K562 (cell line): ENCODE measurements around the gene CPVL. TPM values are rescaled to one million over a fixed set of nuclear protein-coding genes. Genes with fewer than 3 reads are reported as not detected.

Experiments
- ATAC-seq: fragments of 200-7000 bp; cut with Tn5 transposase; 3 replicates; pipeline ENCODE4 v1.9.1; 2020; ENCODE audit warnings: moderate library complexity
- BruUV-seq: library from RNA; stranded (reverse); fragments of 400-500 nt; replicated peaks from 2 replicates; lab custom pipeline; 2021; lab: Mats Ljungman, UMichigan
- CTCF ChIA-PET: fragments of 300-600 bp; formaldehyde crosslinking; extraction: SDS; loops from one replicate; lab custom pipeline; 2021; ENCODE audit warnings: low intra/inter-chr PET ratio; lab: Yijun Ruan, JAX
- POLR2A ChIA-PET: fragments of 300-600, 350-650 bp; sonication (Branson Sonifier 250); formaldehyde crosslinking; extraction: SDS; loops from one replicate; lab custom pipeline; 2021; ENCODE audit warnings: antibody characterized with exemption, inconsistent platforms; lab: Yijun Ruan, JAX
- DNase-seq, 4 experiments: peaks; one replicate each; pipeline versions ENCODE4 v3.0.0 to v3.0.0-alpha.2; 2011 to 2018; ENCODE audit warnings: low spot score in 3 of 4, mixed read lengths in 3 of 4; ENCODE audit errors: extremely low read depth in 1 of 4
- FAIRE-seq: peaks from 2 replicates; lab custom pipeline; 2011; peaks lifted over from hg19 to GRCh38; lab: Jason Lieb, UNC
- H2AFZ ChIP-seq: 2 replicates; pipeline ENCODE4 v1.6.0; 2011; ENCODE audit warnings: low read depth, low read length, control low read depth, inconsistent platforms
- H3K27ac ChIP-seq: fragments of 200-600 bp; 3 replicates; pipeline ENCODE4 v1.8.0; 2011; ENCODE audit warnings: low read depth, mild to moderate bottlenecking, control low read depth, inconsistent platforms, low read length, moderate library complexity, mixed read lengths; ENCODE audit errors: extremely low read depth
- H3K27me3 ChIP-seq, 2 experiments: fragments of 300-600 bp in 1 of 2; 2 replicates in 1 of 2; 3 replicates in 1 of 2; pipeline versions ENCODE4 v1.6.0 to v1.8.0; 2011; ENCODE audit warnings: inconsistent platforms in 2 of 2, low read length in 2 of 2, mild to moderate bottlenecking in 1 of 2, mixed read lengths in 1 of 2, moderate library complexity in 1 of 2; ENCODE audit not compliant: control insufficient read depth in 2 of 2, insufficient read depth in 2 of 2
- H3K36me3 ChIP-seq: fragments of 300-600 bp; 3 replicates; pipeline ENCODE4 v1.8.0; 2011; ENCODE audit warnings: mild to moderate bottlenecking, low read length, inconsistent platforms; ENCODE audit not compliant: control insufficient read depth, insufficient read depth
- H3K4me1 ChIP-seq, 2 experiments: fragments of 200-600 bp in 1 of 2; replicated peaks in 1 of 2; 2 replicates in 1 of 2; 3 replicates in 1 of 2; pipeline versions ENCODE4 v1.5.1 to v1.8.0; 2011; ENCODE audit warnings: inconsistent platforms in 2 of 2, low read length in 2 of 2, mild to moderate bottlenecking in 1 of 2, mixed read lengths in 1 of 2, moderate library complexity in 1 of 2; ENCODE audit not compliant: control insufficient read depth in 2 of 2, insufficient read depth in 2 of 2
- H3K4me2 ChIP-seq: 2 replicates; pipeline ENCODE4 v1.6.1; 2011; ENCODE audit warnings: low read length, control low read depth, inconsistent platforms, mixed read lengths; ENCODE audit not compliant: insufficient read depth
- H3K4me3 ChIP-seq: fragments of 200-600 bp; sonication (generic), shearing (Covaris generic); 2 replicates; pipeline ENCODE4 v1.5.1; 2016; ENCODE audit warnings: control low read depth, inconsistent platforms
- H3K79me2 ChIP-seq: fragments of 200-600 bp; 3 replicates; pipeline ENCODE4 v1.8.0; 2011; ENCODE audit warnings: low read length, inconsistent platforms; ENCODE audit not compliant: control insufficient read depth, insufficient read depth
- H3K9ac ChIP-seq, 2 experiments: 2 replicates each; pipeline versions ENCODE4 v1.6.0 to v1.6.1; 2011; ENCODE audit warnings: low read depth in 2 of 2, low read length in 2 of 2, control low read depth in 1 of 2, inconsistent platforms in 1 of 2, mild to moderate bottlenecking in 1 of 2, mixed read lengths in 1 of 2; ENCODE audit not compliant: insufficient read depth in 1 of 2
- H3K9me1 ChIP-seq: one replicate; pipeline ENCODE4 v1.6.0; 2011; ENCODE audit warnings: inconsistent platforms, mild to moderate bottlenecking, low read length, moderate library complexity; ENCODE audit not compliant: control insufficient read depth, insufficient read depth
- H3K9me3 ChIP-seq: replicated peaks from 2 replicates; pipeline ENCODE4 v1.5.1; 2011; ENCODE audit warnings: low read depth, low read length, inconsistent platforms; ENCODE audit not compliant: control insufficient read depth, insufficient read depth
- H4K20me1 ChIP-seq: replicated peaks from 2 replicates; pipeline ENCODE4 v1.6.1; 2011; ENCODE audit warnings: low read length, inconsistent platforms, mixed read lengths; ENCODE audit not compliant: control insufficient read depth, insufficient read depth
- CBX8 ChIP-seq: fragments of 200-600 bp; sonication (generic); IDR thresholded peaks from 2 replicates; pipeline ENCODE4 v1.6.1; 2012; ENCODE audit warnings: borderline replicate concordance, mixed run types, low read depth, mild to moderate bottlenecking, moderate library complexity, mixed read lengths, low read length, control low read depth, inconsistent platforms; ENCODE audit not compliant: poor library complexity, severe bottlenecking; ENCODE audit errors: extremely low read depth
- MAFF ChIP-seq: IDR thresholded peaks from 2 replicates; pipeline ENCODE4 v1.6.1; 2012; ENCODE audit warnings: low read length, improper control_type of control experiment
- MAFK ChIP-seq: IDR thresholded peaks from 2 replicates; pipeline ENCODE4 v1.6.1; 2011; ENCODE audit warnings: low read length, improper control_type of control experiment
- MTA1 ChIP-seq: fragments of 450-650 bp; IDR thresholded peaks from 2 replicates; pipeline ENCODE4 v1.6.1; 2017; ENCODE audit warnings: borderline replicate concordance
- NFE2 ChIP-seq: IDR thresholded peaks from 2 replicates; pipeline ENCODE4 v1.6.1; 2014; ENCODE audit warnings: antibody characterized with exemption, low read depth
- NFE2L1 ChIP-seq: fragments of 450-650 bp; IDR thresholded peaks from 2 replicates; pipeline ENCODE4 v1.6.1; 2016; ENCODE audit warnings: missing genetic modification characterization, low read depth, mild to moderate bottlenecking, missing compliant biosample characterization, moderate library complexity, borderline replicate concordance
- RBM22 ChIP-seq: fragments of 200-400 bp; formaldehyde crosslinking; IDR thresholded peaks from 2 replicates; pipeline ENCODE4 v1.6.1; 2018; ENCODE audit warnings: low read length, low read depth; ENCODE audit not compliant: poor library complexity, severe bottlenecking
- SMARCA5 ChIP-seq: fragments of 450-650 bp; IDR thresholded peaks from 2 replicates; pipeline ENCODE4 v1.6.1; 2016
- SP1 ChIP-seq: sonication (generic); formaldehyde crosslinking; IDR thresholded peaks from 2 replicates; pipeline ENCODE4 v1.8.1; 2022; ENCODE audit warnings: mild to moderate bottlenecking, missing genetic modification reagents
- YBX1 ChIP-seq: fragments of 450-650 bp; IDR thresholded peaks from 2 replicates; pipeline ENCODE4 v1.7.1; 2016; ENCODE audit warnings: mild to moderate bottlenecking
- ZFP30 ChIP-seq: fragments of 250-450 bp; sonication (Bioruptor Pico); IDR thresholded peaks from 2 replicates; pipeline ENCODE4 v1.8.0; 2022; ENCODE audit warnings: moderate library complexity, mild to moderate bottlenecking, inconsistent platforms, borderline replicate concordance
- ZNF165 ChIP-seq: fragments of 250-450 bp; sonication (Bioruptor Pico); IDR thresholded peaks from 2 replicates; pipeline ENCODE4 v1.4.0; 2020; ENCODE audit warnings: borderline replicate concordance
- ZSCAN32 ChIP-seq: fragments of 450-650 bp; formaldehyde crosslinking; IDR thresholded peaks from 2 replicates; pipeline ENCODE4 v1.4.0; 2020; ENCODE audit warnings: mild to moderate bottlenecking, moderate library complexity
- in situ Hi-C: fragments of 300-500 bp; cut with MboI; formaldehyde crosslinking; loops from 4 replicates; pipeline ENCODE4 v1.15.0; 2018; ENCODE audit warnings: inconsistent platforms, mixed read lengths
- intact Hi-C: fragments of 100-400 bp; cut with micrococcal nuclease; formaldehyde crosslinking; loops from 2 replicates; pipeline ENCODE4 v1.14.2; 2022
- polyA plus RNA-seq, 8 experiments: library from polyadenylated mRNA; depleted of rRNA in 4 of 8; stranded (reverse) in 5 of 8; unstranded in 3 of 8; fragments of >200 nt; fragmentation: Nextera tagmentation in 2 of 8; fragmentation: Illumina TruSeq in 1 of 8; extraction: Ambion mirVana in 2 of 8; extraction: Trizol in 1 of 8; gene quantifications; 2 replicates each; pipeline versions ENCODE4 v1.2.1 to v1.2.3, GENCODE V29; 2011 to 2014; ENCODE audit warnings: inconsistent platforms in 1 of 8, missing spikeins in 1 of 8
- total RNA-seq, 7 experiments: library from RNA; depleted of rRNA in 6 of 7; stranded (reverse); fragments of >200 nt in 6 of 7; fragmentation: Illumina TruSeq in 2 of 7; extraction: Trizol in 2 of 7; gene quantifications; 2 replicates each; pipeline versions ENCODE4 v1.2.1 to v1.2.3, GENCODE V29; 2011 to 2021; ENCODE audit warnings: low replicate concordance in 1 of 7

Gene CPVL
- total and polyA plus RNA-seq, 9 of the 15 experiments (the other 6 are each of a cell fraction or from before 2014, with no cell fraction given): 0.89 to 2.4 (median 1.5) TPM

GRCh38 chr7:28984631-28985030 lies 161.7 kb downstream of the CPVL start (continued):
- peak; percentile 80 for TF ChIP-seq NFE2
- TF ChIP-seq ZSCAN32 (CRISPR knock-in tag): no peak
- peak; percentile 77 for TF ChIP-seq NFE2L1 (tag)
- peak; percentile 50; the same call in 1 of the 2 replicates for TF ChIP-seq MAFK
- TF ChIP-seq MAFF: peak; percentile 77

GRCh38 chr7:28984217-28984616 lies 162.1 kb downstream of the CPVL start:
- Histone ChIP-seq H3K79me2 (no peaks in the 10 kb centered on the region), H3K27ac (no peak overlapping the region), H3K27me3 (no peaks in the 10 kb centered on the region), H3K9me3 (no peaks in the 10 kb centered on the region), H3K4me1 (no peaks in the 10 kb centered on the region; a peak in 1 of 5 replicates), H3K9me1 (no peaks in the 10 kb centered on the region), H3K4me3 (no peak overlapping the region), H3K9ac (no peak overlapping the region), H3K4me2 (no peak overlapping the region), H3K36me3 (no peaks in the 10 kb centered on the region), H2AFZ (no peak overlapping the region), H4K20me1 (no peaks in the 10 kb centered on the region)
- no peak for TF ChIP-seq SP1 (CRISPR knock-in tag)
- no peak for TF ChIP-seq RBM22
- no peak for TF ChIP-seq SMARCA5
- TF ChIP-seq CBX8: no peak
- no peak for TF ChIP-seq YBX1
- TF ChIP-seq MTA1: no peak
- TF ChIP-seq ZFP30 (CRISPR knock-in tag): no peak
- no peak for TF ChIP-seq ZNF165 (CRISPR knock-in tag)
- in situ Hi-C loops: no loop called here
- CTCF ChIA-PET: no interaction called here
- DNase-seq (no peak), ATAC-seq (no peak), FAIRE-seq (no peak)
- POLR2A ChIA-PET: no interaction called here
- intact Hi-C loops: no loop called here
- BruUV-seq: no TSS peak
